ENCODE results near the gene CRACR2A.

Gene CRACR2A

DNA sequence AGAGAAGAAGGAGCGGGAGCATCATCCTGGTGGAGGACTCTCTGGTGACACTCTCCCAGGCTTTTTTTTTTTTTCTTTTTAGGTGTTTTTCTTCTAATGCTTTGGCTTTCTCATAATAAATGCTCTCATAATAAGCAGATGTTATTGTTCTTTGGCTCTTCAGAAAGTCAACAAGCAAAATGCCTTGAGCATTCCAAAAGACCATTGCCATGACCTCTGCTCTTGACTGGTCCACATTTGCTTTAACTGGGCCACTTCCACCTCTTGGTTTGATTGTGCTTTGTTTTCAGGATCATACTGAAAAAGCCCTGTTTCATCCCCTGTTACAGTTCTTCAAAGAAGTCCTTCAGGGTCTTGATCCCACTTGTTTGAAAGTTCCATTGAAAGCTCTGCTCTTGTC, 36.9 kb downstream of the CRACR2A start:
- Histone ChIP-seq H3K27ac (replicated peaks) (no peak overlapping the region), H3K27me3 (ENCODE audit: insufficient read depth, poor library complexity, severe bottlenecking) (no peaks in the 10 kb centered on the region), H3K4me3 (replicated peaks; ENCODE audit: insufficient read depth, low read length) (no peak overlapping the region)
- TF ChIP-seq, protein P1, sequence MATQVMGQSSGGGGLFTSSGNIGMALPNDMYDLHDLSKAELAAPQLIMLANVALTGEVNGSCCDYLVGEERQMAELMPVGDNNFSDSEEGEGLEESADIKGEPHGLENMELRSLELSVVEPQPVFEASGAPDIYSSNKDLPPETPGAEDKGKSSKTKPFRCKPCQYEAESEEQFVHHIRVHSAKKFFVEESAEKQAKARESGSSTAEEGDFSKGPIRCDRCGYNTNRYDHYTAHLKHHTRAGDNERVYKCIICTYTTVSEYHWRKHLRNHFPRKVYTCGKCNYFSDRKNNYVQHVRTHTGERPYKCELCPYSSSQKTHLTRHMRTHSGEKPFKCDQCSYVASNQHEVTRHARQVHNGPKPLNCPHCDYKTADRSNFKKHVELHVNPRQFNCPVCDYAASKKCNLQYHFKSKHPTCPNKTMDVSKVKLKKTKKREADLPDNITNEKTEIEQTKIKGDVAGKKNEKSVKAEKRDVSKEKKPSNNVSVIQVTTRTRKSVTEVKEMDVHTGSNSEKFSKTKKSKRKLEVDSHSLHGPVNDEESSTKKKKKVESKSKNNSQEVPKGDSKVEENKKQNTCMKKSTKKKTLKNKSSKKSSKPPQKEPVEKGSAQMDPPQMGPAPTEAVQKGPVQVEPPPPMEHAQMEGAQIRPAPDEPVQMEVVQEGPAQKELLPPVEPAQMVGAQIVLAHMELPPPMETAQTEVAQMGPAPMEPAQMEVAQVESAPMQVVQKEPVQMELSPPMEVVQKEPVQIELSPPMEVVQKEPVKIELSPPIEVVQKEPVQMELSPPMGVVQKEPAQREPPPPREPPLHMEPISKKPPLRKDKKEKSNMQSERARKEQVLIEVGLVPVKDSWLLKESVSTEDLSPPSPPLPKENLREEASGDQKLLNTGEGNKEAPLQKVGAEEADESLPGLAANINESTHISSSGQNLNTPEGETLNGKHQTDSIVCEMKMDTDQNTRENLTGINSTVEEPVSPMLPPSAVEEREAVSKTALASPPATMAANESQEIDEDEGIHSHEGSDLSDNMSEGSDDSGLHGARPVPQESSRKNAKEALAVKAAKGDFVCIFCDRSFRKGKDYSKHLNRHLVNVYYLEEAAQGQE (IDR thresholded peaks at IDR 0.05; ENCODE audit: insufficient replicate concordance, low read depth): no peak
- TF ChIP-seq, protein P2, sequence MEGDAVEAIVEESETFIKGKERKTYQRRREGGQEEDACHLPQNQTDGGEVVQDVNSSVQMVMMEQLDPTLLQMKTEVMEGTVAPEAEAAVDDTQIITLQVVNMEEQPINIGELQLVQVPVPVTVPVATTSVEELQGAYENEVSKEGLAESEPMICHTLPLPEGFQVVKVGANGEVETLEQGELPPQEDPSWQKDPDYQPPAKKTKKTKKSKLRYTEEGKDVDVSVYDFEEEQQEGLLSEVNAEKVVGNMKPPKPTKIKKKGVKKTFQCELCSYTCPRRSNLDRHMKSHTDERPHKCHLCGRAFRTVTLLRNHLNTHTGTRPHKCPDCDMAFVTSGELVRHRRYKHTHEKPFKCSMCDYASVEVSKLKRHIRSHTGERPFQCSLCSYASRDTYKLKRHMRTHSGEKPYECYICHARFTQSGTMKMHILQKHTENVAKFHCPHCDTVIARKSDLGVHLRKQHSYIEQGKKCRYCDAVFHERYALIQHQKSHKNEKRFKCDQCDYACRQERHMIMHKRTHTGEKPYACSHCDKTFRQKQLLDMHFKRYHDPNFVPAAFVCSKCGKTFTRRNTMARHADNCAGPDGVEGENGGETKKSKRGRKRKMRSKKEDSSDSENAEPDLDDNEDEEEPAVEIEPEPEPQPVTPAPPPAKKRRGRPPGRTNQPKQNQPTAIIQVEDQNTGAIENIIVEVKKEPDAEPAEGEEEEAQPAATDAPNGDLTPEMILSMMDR (IDR thresholded peaks at IDR 0.05; ENCODE audit: insufficient read depth, low read length): no peak
- TF ChIP-seq POLR2AphosphoS5 (IDR thresholded peaks at IDR 0.05; ENCODE audit: low read depth) (no peak), SPI1 (IDR thresholded peaks at IDR 0.05; ENCODE audit: borderline replicate concordance, low read depth) (no peak), GABPA (IDR thresholded peaks at IDR 0.05; ENCODE audit: low read depth) (no peak)
- DNase-seq (ENCODE audit: low read depth in 1 of 2, low spot score in 1 of 2): no peak

DNA sequence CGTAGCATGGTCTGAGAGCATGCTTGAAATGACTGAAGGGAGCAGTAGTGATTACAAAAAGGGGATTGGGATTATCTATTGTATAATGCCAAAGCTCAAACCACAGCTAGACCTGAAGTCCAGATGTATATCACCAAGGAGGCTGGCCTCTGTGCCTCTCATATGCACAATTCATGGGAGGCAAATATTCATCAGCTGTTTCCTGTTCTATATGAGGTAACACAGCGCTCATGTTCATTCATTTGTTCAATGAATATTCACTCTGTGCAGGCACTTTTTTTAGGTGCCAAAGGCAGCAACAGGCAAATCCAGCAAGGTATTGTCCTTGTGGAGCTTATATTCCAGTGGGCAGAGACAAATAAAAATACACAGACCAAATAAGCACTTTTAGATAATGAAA, 39.0 kb downstream of the CRACR2A start:
- Histone ChIP-seq H3K4me3 (replicated peaks; ENCODE audit: insufficient read depth, low read length) (no peak overlapping the region), H3K27ac (replicated peaks) (no peak overlapping the region), H3K27me3 (ENCODE audit: insufficient read depth, poor library complexity, severe bottlenecking) (no peaks in the 10 kb centered on the region)
- TF ChIP-seq POLR2AphosphoS5 (IDR thresholded peaks at IDR 0.05; ENCODE audit: low read depth) (no peak), SPI1 (IDR thresholded peaks at IDR 0.05; ENCODE audit: borderline replicate concordance, low read depth) (no peak), GABPA (IDR thresholded peaks at IDR 0.05; ENCODE audit: low read depth) (no peak)
- TF ChIP-seq, protein P1 (IDR thresholded peaks at IDR 0.05; ENCODE audit: insufficient replicate concordance, low read depth): no peak
- TF ChIP-seq, protein P2 (IDR thresholded peaks at IDR 0.05; ENCODE audit: insufficient read depth, low read length): no peak
- no peak for DNase-seq (ENCODE audit: low read depth in 1 of 2, low spot score in 1 of 2)

DNA sequence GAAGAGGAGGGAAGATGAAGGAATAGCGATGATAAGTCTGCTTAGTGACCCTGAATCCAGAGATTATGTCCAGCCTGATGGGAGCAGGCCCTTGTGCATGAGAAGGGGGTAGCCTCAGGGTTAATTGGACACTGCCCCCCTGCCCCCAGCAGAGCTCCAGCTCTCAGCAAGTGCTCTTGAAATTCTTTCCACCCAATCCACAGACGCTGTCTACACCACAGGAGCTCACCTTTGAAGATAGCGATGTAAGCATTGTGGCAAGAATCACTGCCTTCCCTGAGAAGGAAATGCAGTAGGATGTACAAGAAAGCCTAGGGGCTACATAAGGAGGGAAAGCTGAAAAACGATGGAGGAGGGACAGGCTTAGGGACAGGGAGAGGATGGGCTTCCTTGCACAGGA, 39.4 kb downstream of the CRACR2A start:
- TF ChIP-seq GABPA (IDR thresholded peaks at IDR 0.05; ENCODE audit: low read depth) (no peak), SPI1 (IDR thresholded peaks at IDR 0.05; ENCODE audit: borderline replicate concordance, low read depth) (no peak), POLR2AphosphoS5 (IDR thresholded peaks at IDR 0.05; ENCODE audit: low read depth) (no peak)
- TF ChIP-seq, protein P1 (IDR thresholded peaks at IDR 0.05; ENCODE audit: insufficient replicate concordance, low read depth): no peak
- TF ChIP-seq, protein P2 (IDR thresholded peaks at IDR 0.05; ENCODE audit: insufficient read depth, low read length): no peak
- DNase-seq (ENCODE audit: low read depth in 1 of 2, low spot score in 1 of 2): no peak
- Histone ChIP-seq H3K27me3 (ENCODE audit: insufficient read depth, poor library complexity, severe bottlenecking) (no peaks in the 10 kb centered on the region), H3K27ac (replicated peaks) (no peak overlapping the region), H3K4me3 (replicated peaks; ENCODE audit: insufficient read depth, low read length) (no peak overlapping the region)
